Right lobe of liver (tissue), 4 donors: ENCODE measurements around the gene RHNO1.

Source experiments
- CTCF ChIP-seq, 4 donors: fragments of 200-600 bp in 3 of 4; fragments of 450-650 bp in 1 of 4; IDR thresholded peaks; one replicate each; pipeline versions ENCODE4 v1.5.1 to v1.8.0; 2016 to 2022; ENCODE audit warnings: antibody characterized with exemption in 4 of 4, mild to moderate bottlenecking in 2 of 4
- POLR2A ChIP-seq: fragments of 450-650 bp; IDR thresholded peaks from one replicate; pipeline ENCODE4 v1.6.1; 2017; ENCODE audit warnings: antibody characterized with exemption, mild to moderate bottlenecking
- donor health status: DM: no; HTN: no; CAD: no.
- donor health status: DM: no; HTN: no; CAD: no.
- donor health status: DM: no; HTN: yes; CAD: no.

GRCh38 chr12:2933586-2933985, 56.6 kb downstream of the RHNO1 start:
- TF ChIP-seq CTCF (IDR thresholded peaks at IDR 0.05) (no peak), POLR2A (no peak)
